Stimulated activated CD8-positive, alpha-beta memory T cell treated with anti-CD3 and anti-CD28 coated beads, Interleukin-7, amount 100 ng/mL, for 1 hour (primary cell): Measurements from ENCODE around the gene MCF2L2.
A peak's percentile ranks its signal among the peaks of the same experiment; 100 is the strongest.

Source experiments
- DNase-seq, 2 donors: peaks; one replicate each; pipeline ENCODE4 v3.0.0-alpha.2; 2020; ENCODE audit warnings: low read depth in 2 of 2

MCF2L2 gene

DNA sequence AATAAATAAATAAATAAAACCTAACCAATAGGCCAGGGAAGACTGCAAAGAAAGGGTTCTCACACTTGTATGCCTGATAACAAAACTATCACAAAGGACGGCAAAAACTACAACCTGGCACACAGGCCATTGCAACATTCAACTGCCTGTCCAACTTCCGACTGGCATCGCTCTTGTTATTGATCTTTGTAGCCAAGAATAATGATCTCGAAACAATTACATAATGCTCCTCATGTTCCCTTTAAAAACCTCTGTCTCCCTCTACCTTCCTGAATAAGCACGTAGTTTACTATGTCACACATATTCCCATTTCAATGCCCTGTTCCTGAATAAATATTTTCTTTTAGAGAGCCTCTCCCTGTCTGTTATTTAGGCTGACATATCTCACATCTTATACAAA, 101.1 kb downstream of the MCF2L2 start:
- DNase-seq = no peak

DNA sequence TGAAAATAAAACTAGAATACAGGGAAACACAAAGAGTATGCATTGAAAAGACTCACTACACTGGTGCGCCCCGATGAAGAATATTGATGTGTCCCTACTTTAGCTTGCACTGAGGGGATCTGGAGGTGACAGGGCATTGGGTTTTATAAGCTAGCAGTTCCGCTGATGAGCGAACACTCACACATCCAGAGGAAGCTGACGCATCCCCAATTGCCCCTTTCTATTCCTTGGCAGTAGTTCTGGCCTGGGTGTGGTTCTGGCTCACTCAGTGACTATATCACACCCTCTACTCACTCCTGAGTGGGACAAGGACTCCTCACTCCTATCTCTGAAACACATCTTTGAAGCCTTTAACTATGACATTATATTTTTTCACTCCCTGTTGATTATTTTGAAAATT, 104.3 kb downstream of the MCF2L2 start:
- no peak for DNase-seq

DNA sequence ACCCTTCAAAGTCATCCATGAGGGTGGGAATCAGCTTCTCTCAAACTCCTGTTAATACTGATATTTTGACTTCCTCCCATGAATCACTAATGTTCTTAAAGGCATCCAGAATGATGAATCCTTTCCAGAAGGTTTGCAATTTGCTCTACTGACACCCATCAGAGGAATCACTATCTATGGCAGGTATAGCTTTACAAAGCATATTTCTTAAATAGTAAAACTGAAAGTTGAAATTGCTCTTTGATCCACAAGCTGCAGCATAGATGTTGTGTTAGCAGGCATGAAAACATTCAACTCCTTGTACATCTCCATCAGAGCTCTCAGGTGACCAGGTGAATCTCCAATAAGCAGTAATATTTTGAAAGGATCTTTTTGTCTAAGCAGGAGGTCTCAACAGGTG, 109.0 kb downstream of the MCF2L2 start:
- no peak for DNase-seq

DNA sequence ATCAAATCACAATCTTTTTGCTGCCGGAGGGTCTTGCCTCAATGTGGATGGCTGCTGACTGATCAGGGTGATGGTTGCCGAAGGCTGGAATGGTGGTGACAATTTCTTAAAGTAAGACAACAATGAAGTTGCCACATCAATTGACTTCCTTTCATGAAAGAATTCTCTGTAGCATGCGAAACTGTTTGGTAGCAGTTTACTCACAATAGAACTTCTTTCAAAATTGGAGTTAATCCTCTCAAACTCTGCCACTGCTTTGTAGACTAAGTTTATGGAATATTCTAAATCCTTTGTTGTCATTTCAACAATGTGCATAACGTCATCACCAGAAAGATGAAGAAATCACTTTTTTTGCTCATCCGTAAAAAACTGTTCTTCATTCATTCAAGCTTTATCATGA, 109.5 kb downstream of the MCF2L2 start:
- DNase-seq = no peak

DNA sequence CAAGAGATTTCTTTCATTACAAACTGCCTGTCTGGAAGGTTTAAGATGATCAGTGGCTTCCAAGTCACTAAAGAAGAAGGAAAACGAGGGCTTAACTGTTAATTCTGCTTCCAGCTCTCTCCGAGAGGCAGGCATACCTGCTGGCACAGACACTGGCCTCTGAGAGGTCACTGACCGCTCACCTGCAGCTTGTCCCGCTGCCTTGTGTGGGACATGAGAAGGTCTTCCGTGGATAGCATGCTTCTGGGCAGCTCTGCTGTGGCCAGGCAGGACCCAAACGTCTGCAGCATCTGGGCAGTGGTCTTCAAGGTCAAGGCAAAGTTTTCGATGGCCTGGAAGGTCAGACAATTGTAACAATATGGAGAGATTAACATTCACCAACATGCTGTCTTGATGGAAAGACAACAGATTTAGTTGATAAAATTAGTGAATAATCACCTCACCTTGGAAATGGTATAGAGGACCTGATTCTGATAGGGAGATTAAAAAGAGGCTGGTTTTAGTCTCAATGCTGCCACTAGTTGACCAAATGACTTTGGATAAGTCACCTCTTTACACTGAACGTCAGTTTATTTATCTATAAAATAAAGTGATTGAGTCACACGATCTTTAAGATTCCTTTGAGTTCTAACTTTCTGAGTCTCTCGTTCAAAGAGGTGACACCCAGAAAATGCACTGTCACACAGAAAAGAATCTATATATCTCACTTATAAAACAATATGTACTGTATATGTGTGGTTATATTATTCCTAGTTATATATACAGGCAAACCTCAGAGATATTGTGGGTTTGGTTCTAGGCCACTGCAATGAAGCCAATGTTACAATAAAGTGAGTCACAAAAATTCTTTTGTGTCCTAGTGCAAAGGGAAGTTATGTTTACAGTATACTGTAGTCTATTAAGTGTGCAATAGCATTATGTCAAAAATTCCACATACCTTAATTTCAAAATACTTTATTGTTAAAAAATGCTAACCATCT, 110.2 kb downstream of the MCF2L2 start:
- no peak for DNase-seq

DNA sequence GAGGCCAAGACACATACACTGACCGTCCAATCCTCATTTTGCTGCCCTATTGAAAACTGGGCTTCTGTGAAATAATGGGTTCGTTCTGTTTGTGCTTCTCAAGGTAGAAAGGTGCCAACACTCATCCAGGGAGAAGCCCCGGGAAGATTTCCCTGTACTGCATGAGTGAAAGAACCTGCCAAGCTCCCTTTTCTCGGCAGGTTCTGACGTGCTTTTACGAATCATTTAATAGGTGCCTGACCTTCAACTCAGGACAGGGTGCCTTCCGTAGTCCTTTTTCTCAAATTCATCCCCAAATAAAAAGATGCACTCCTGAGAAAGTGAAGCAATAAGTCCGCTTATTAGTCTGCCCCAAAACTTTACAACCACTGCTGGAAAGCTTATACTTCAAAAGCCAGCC, 111.1 kb downstream of the MCF2L2 start:
- no peak for DNase-seq

DNA sequence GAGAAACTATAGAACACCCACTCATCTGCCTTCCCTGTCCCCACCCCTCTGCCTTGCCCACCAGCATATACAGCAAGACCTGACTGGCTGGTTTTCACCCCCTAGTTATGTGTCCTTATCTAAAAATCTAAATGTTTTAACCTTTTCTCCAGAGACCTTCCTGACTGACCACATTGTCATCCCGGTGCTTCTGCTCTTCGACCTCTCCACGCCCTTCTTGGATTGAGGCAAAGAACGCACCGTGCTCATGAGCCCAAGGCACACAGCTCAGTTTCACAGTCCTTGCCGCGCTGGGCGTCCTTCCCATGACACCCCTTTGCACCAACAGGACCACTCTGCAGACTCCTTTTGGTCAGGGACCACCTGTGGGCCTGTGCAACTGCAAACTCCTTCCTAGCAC, 112.7 kb downstream of the MCF2L2 start:
- no peak for DNase-seq

DNA sequence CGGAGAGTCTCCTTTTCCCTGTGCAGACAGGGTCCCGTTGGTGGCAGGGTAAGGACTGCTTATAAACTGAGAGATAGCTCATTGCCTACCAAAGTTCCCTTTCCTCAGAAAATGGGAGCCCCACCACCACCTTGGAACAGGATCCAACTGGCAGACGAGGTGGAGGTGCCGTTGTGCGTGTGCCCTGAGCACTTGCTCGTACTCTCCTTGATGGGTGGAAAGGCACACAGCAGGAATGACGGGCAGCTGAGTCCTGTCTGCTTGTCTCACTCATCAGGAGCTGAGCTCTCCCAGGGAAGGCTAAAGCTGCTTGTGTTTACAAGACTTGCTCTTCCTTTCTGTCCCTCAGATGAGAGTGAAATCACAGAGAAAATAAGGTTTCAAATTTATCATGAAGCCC, 114.7 kb downstream of the MCF2L2 start:
- DNase-seq = no peak

DNA sequence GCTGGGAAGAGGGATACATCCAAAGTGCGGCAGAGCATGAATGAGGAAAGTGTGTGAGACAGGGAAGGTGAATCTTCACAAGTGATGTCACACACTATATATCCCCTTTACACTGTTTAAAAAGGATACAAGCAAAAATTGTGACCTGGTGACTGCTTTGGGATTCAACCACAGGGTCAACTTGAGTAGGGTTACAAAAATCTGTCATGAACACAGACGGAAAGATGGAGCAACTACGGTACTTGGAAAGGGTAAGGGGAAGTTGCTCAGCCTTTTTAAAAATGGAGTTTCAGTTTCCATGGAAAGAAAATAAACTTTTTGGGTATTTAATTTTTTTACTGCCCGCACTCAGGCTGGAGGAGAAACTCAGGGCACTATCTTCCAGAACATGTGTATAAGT, 115.1 kb downstream of the MCF2L2 start:
- no peak for DNase-seq

DNA sequence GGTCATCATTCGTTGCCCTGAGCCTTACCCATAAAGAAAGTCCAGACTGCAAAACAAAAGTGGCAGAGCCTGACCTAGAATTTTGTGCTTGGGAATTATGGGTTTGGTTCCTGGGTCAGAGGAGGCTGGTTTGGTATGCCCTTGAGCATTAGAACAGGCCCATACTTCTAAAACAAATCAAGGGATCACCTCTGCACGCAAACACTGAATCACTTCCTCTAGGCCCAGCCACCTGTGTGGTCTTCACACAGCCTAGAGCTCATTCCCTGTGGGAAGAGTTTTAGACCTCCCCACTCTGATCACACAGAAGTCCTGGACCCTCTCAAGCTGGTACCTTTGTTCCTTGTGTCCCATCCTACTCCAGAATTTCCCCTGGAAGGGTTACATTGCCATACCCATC, 116.0 kb downstream of the MCF2L2 start:
- no peak for DNase-seq

DNA sequence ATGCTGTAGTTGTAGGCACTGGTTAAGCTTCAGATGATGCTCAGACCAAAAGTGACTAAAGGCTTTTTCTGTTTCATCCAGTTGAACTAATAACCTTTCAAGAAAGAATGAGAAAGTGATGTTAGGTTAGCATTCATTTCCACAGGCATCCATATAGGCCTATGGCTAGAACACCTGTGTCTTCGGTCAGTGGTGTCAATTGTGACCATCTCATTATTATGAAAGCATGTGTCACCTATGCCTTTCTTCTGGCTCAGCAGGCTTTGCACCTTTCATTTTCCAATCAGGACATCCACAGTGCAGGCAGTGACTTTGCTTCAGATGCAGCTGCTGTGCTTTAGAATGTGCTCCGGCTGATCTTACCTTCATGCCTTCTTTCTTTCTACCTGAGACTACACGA, 117.5 kb downstream of the MCF2L2 start:
- no peak for DNase-seq

DNA sequence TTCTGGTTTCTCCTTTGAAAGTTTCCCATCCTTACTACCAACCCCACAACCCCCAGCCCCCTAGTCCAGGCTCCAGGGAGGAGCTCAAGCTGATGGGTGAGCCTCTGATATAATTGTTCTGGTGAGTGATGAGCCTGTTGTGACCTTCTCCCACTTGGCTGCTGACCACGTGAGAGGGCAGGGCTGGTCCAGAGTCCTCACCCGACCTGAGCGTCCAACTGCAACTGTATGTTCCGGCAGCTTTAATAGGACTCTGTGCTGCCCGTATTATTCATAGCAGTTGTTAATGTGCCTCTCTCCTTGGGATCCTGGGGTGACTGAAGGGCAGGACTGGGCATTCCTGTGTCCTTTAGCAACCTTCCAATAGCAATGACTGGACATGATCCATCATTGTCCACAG, 119.1 kb downstream of the MCF2L2 start:
- no peak for DNase-seq

DNA sequence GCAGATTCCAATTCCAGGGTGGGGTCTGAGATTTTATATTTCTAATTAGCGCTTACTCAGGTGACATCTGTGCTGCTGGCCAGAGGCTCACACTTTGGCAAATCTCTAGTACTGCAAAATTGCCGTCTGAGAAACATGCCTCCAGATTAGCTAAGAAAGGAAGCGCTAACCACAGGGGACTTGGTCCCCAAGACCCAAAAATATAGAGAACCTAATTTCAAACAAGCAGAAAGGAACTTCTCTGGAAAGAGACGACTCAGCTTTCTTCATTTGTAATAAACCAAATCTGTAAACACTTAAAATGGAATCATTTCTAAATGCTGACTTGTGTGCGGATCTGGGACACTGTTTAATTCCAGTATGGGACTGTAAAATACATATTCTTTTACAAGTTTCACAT, 119.7 kb downstream of the MCF2L2 start:
- DNase-seq = no peak

DNA sequence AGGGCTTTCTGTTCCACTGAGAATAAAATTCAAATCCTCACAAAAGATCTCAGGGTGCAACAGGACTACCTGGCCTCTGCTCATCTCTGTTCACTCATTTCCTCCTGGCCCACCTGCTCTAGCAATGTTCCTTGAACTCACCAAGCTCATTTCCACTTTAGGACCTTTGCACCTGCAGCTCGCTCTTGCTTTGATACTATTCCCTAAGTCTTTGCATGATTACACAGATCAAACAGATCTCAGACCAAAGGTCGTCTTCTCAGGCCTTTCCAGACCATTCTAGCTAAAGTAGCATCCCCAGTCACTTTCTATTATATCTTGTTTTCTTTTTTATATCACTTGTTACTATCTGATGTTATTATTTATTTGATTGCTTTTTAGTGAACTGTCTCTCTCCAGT, 120.7 kb downstream of the MCF2L2 start:
- DNase-seq = no peak

DNA sequence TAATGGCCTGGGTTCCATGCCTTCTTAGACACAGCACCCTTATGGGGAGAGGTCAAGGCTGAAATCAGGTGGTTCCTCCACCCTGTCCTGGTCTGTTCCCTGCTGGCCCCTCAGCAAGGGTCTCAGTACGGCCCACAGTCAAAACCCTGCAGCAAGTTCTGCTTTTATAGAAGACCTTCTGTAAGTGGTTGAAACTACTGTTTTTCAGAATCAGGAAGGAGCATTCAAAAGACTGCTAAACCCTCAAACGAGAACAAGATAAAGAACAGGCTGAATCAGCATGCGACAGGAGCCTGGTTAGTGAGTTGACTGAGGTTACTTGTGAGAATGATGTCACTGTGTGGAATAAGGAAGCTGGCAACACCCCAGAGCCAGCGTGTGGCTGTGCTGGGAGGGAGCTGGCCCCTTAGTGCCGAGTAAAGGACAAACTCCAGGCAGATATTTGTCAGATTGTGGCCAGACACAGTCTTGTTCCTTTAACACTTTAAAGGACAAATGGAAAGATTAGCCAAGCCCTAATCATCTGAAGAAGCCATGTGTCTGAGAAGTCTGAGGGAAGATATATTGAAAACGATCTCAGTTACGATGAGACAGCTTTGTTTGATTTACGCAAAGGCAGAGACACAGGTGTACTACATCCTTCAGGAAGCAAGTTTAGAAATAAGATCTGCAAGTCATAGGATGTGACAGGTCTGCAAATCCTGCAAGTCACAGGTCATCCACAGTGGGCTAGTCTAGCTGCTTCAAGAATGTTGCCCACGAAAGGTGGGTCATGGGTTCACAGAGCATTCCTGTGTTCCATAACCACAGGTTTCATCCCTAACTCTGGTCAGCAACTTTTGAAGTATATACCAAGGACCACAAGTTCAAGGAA, 121.4 kb downstream of the MCF2L2 start:
- DNase-seq = peak in 1 of 2 donors; percentile 10

DNA sequence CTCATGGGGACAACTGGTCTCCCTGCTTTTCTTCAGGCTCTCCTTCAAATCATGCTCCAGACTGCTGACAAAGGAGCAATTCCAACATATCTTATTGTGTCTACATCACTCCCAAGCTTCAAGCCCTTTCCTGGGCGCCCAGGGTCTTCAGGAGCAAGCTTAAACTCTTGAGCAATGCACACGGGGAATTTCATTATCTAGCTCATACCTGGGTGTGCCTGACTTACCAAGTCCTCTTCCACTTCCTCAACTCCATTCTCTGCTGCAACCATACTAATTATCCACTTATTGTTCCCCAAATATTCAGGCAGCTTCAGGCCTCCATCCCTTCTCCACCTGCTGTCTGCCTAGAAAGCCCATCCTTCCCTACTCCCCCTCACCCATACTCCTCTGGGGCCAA, 124.7 kb downstream of the MCF2L2 start:
- no peak for DNase-seq

DNA sequence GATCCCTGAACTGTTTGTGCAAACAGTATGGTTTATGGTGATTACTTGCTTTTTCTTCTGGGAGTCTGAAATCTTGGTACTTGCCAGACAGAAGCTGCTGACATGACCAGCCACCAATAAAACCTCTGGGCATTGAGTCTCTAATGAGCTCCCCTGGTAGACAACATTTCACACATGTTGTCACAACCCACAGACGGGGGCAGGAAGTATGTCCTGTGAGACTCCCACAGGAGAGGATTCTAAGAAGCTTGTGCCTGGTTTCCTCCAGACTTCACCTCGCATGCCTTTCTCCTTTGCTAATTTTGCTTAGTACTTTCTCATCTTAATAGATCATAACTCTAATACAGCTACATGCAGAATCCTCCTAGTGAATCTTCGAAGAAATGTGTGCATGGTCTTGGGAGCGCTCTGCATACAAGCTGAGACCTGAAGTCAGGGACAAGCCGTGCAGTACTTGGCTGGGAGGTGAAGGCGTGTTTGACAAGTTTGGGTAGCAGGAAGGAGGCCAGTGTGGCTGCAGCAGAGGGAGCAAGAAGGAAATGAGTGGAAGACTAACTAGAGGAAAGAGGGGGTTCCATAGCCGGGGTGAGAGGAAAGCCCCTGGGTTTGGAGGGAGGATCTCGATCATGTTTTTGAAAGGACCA, 126.4 kb downstream of the MCF2L2 start:
- DNase-seq = no peak

DNA sequence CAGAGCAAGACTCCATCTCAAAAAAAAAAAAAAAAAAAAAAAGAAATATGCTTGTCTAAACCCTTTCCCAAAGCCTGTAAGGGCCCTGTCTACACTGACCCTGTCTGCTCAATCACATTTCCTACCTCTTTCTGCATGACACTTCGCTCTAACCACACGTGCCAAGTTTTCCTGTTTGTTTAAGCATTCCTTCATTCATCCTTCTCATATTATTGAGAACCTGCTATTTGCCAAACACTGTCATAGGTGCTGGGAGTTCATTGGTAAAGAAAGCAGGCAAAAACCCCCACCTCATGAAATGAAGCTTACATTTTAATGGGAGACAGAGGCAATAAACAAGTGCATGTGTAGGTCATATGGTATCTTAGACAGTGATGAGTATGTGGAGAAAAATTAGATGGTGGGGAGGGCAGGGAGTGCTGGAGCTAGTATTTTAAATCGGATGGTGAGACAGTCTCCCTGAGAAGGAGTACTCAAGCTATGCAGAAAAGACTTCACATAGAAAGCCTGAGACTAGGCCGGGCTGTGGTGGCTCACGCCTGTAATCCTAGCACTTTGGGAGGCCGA, 127.3 kb downstream of the MCF2L2 start:
- DNase-seq = no peak

DNA sequence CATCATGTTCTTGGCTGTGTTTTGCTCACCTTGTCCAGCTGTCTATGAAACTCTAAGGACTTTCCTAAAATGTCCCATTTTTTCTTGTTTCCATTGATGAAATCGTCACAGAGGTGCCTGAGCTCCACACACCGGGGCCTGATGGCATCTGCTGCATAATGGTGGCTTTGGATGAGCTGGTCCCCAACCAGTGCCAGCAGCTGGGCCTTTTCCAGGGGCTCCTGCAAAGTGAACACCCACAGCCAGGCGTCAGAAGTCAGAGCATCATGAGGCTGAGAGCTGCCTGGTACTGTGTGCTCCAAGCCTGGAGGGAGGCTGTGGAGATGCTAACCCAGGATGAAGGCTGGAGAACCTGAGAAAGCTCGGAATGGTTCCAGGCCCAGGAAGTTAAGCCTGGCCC, 128.4 kb downstream of the MCF2L2 start:
- DNase-seq = no peak

DNA sequence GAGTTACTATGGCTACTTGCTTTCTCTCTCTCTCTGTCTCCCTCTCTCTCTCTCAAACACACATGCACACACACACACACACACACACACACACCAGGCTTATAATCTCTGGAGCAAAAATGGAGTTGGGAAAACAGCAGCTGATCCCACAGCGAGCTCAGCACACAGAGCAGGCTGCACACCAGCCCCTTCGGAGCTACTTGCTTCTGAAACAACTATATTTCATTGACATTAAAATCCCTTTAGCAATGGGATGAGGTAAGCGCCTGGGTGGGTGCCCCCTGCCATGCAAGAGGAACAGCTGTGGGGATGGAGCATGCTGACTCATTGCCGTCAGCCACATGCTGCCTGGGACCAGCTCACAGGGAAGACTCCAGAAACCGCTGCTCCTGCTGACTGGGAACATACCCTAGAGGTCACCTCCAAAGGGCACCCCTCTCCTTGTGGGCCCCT, 129.7 kb downstream of the MCF2L2 start:
- no peak for DNase-seq

DNA sequence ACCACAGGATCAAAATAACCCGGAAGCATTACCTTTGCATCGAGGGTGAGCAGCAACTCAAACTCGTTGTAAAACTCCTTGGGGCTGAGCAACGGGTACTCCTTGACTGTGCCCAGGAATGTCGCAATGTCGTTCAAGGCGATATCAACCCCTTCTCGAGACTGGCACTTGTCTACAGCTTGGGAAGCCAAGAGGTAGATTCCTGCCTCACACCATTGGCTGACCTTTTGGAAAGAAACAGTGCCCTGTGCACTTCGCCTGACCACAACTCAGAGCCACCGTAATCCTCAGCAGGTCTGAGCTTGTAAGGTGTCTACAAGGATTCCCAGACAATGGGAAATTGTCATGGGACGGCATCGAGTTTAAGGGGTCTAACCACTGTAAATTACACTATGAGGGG, 131.5 kb downstream of the MCF2L2 start:
- DNase-seq = no peak

DNA sequence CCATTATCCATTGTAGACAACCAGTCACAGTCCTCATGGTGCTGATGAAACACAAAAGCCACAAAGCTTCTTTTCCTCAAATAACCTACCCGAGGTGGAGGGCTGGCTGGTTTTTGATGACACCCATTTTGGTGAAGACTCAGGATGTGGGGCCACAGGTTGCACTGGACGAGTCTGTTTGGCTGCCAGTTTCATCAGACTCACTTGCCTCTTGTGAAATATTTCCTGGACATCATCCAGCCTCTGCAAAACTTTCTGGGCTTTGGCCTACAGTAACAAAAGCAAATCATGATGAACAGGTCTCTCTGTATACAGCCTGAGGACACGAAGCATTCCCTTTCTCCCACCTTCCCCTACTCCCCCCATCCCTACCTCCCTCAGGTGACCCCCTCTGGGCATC, 133.2 kb downstream of the MCF2L2 start:
- DNase-seq = no peak
